Measurements from ENCODE around the gene POC5. TPM values are rescaled to one million over a fixed set of nuclear protein-coding genes. Genes with fewer than 3 reads are reported as not detected.

POC5 gene
- polyA plus RNA-seq, 3 donors = 16.3 to 20.1 (median 19.1) TPM

GRCh38 chr5:75667586-75667985, 49.7 kb downstream of the POC5 start:
- DNase-seq (ENCODE audit: extremely low read depth in 1 of 11, low read depth in 9 of 11, low spot score in 4 of 11) = no peak

GRCh38 chr5:75666801-75667200, 50.4 kb downstream of the POC5 start:
- no peak for DNase-seq (ENCODE audit: extremely low read depth in 1 of 11, low read depth in 9 of 11, low spot score in 4 of 11)

GRCh38 chr5:75664979-75665378, 52.3 kb downstream of the POC5 start:
- DNase-seq (ENCODE audit: extremely low read depth in 1 of 11, low read depth in 9 of 11, low spot score in 4 of 11) = no peak

- DNase-seq (ENCODE audit: extremely low read depth in 1 of 11, low read depth in 9 of 11, low spot score in 4 of 11) = no peak
These were observed 53.5 kb downstream of the POC5 start for GRCh38 chr5:75663579-75664284.

- DNase-seq (ENCODE audit: extremely low read depth in 1 of 11, low read depth in 9 of 11, low spot score in 4 of 11) = no peak
These were observed 55.2 kb downstream of the POC5 start for GRCh38 chr5:75662061-75662460.

- DNase-seq (ENCODE audit: extremely low read depth in 1 of 11, low read depth in 9 of 11, low spot score in 4 of 11) = no peak
These were observed 56.4 kb downstream of the POC5 start for GRCh38 chr5:75660678-75661465.

- no peak for DNase-seq (ENCODE audit: extremely low read depth in 1 of 11, low read depth in 9 of 11, low spot score in 4 of 11)
These were observed 57.3 kb downstream of the POC5 start for GRCh38 chr5:75659791-75660450.

GRCh38 chr5:75656311-75657003, 60.8 kb downstream of the POC5 start:
- peak in 4 of 11 donors; percentile 41 to 54 (median 46) for DNase-seq (ENCODE audit: extremely low read depth in 1 of 11, low read depth in 9 of 11, low spot score in 4 of 11)

- no peak for DNase-seq (ENCODE audit: extremely low read depth in 1 of 11, low read depth in 9 of 11, low spot score in 4 of 11)
These were observed 62.4 kb downstream of the POC5 start for GRCh38 chr5:75654693-75655295.

- DNase-seq (ENCODE audit: extremely low read depth in 1 of 11, low read depth in 9 of 11, low spot score in 4 of 11) = peak in 1 of 11 donors; percentile 21
These were observed 63.7 kb downstream of the POC5 start for GRCh38 chr5:75653521-75653920.

- no peak for DNase-seq (ENCODE audit: extremely low read depth in 1 of 11, low read depth in 9 of 11, low spot score in 4 of 11)
These were observed 65.5 kb downstream of the POC5 start for GRCh38 chr5:75651575-75652238.

- DNase-seq (ENCODE audit: extremely low read depth in 1 of 11, low read depth in 9 of 11, low spot score in 4 of 11) = peak in 1 of 11 donors; percentile 29
These were observed 68.5 kb downstream of the POC5 start for GRCh38 chr5:75648712-75649111.

GRCh38 chr5:75640826-75641225, 76.4 kb downstream of the POC5 start:
- no peak for DNase-seq (ENCODE audit: extremely low read depth in 1 of 11, low read depth in 9 of 11, low spot score in 4 of 11)

GRCh38 chr5:75640395-75640794, 76.8 kb downstream of the POC5 start:
- peak in 7 of 11 donors; percentile 41 to 73 (median 56) for DNase-seq (ENCODE audit: extremely low read depth in 1 of 11, low read depth in 9 of 11, low spot score in 4 of 11)

- no peak for DNase-seq (ENCODE audit: extremely low read depth in 1 of 11, low read depth in 9 of 11, low spot score in 4 of 11)
These were observed 77.5 kb downstream of the POC5 start for GRCh38 chr5:75639535-75640311.

GRCh38 chr5:75637949-75638348, 79.3 kb downstream of the POC5 start:
- DNase-seq (ENCODE audit: extremely low read depth in 1 of 11, low read depth in 9 of 11, low spot score in 4 of 11) = no peak

- no peak for DNase-seq (ENCODE audit: extremely low read depth in 1 of 11, low read depth in 9 of 11, low spot score in 4 of 11)
These were observed 84.9 kb downstream of the POC5 start for GRCh38 chr5:75632321-75632720.

- no peak for DNase-seq (ENCODE audit: extremely low read depth in 1 of 11, low read depth in 9 of 11, low spot score in 4 of 11)
These were observed 86.4 kb downstream of the POC5 start for GRCh38 chr5:75630875-75631274.

Measured in renal cortex interstitium (tissue), 11 donors.